Fibroblast of pulmonary artery (primary cell): ENCODE measurements around the gene HJURP.
A peak's percentile ranks its signal among the peaks of the same experiment; 100 is the strongest.

Source experiments
- DNase-seq: peaks from one replicate; pipeline ENCODE4 v3.0.0-alpha.2; 2010; ENCODE audit warnings: low read depth
- H3K4me3 ChIP-seq: replicated peaks from 2 replicates; pipeline ENCODE4 v1.5.1; 2011; ENCODE audit warnings: low read depth, mild to moderate bottlenecking, control low read depth, low read length, moderate library complexity
- CTCF ChIP-seq: IDR thresholded peaks from 2 replicates; pipeline ENCODE4 v1.5.1; 2011; ENCODE audit warnings: mild to moderate bottlenecking, control low read depth, low read length, inconsistent platforms; ENCODE audit errors: missing control alignments

Gene HJURP

DNA sequence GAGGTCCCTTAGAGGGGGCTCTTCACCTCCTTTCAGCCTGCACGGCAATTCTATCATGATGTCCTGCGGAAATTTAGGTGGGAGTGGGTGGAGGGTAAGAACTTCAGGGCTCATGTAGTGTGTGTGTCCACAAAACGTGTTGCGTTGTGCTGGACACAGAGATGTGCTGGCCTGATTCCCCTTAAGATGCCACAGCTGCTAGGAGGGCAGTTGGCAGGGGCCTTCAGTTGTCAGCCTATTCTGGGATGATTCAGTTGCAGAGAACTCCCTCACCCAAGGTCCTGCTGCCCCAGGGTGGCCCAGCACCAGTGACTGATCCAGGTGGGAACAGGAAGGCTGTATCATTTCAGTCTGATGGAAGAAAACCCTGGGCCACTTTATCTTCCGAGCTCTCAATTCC is 1.0 kb upstream of the HJURP start:
- no peak for TF ChIP-seq CTCF
- DNase-seq = no peak
- H3K4me3 ChIP-seq = no peak overlapping the region

- peak overlapping the region; percentile 89 for H3K4me3 ChIP-seq
- no peak for DNase-seq
- TF ChIP-seq CTCF = no peak
These were observed 473 bp downstream of the HJURP start for GRCh38 chr2:233853883-233854240.

- peak overlapping the region; percentile 89 for H3K4me3 ChIP-seq
- no peak for TF ChIP-seq CTCF
- DNase-seq = no peak
These were observed 982 bp downstream of the HJURP start for GRCh38 chr2:233853353-233853752.

GRCh38 chr2:233852056-233852455 is 2.3 kb downstream of the HJURP start:
- DNase-seq = peak; percentile 16
- TF ChIP-seq CTCF = no peak
- H3K4me3 ChIP-seq = no peak overlapping the region

- H3K4me3 ChIP-seq = no peak overlapping the region
- TF ChIP-seq CTCF = no peak
- no peak for DNase-seq
These were observed 3.2 kb downstream of the HJURP start for GRCh38 chr2:233851169-233851568.

- TF ChIP-seq CTCF = no peak
- no peak for DNase-seq
- no peak overlapping the region for H3K4me3 ChIP-seq
These were observed 3.6 kb downstream of the HJURP start for GRCh38 chr2:233850745-233851144.

- no peak for DNase-seq
- TF ChIP-seq CTCF = no peak
- no peak overlapping the region for H3K4me3 ChIP-seq
These were observed 4.6 kb downstream of the HJURP start for GRCh38 chr2:233849607-233850271.
